D721Med (cell line): Measurements from ENCODE around the gene FAM227A.

ENCODE experiments used
- DNase-seq: peaks from one replicate; pipeline ENCODE4 v3.0.0; 2011; ENCODE audit warnings: low spot score; ENCODE audit not compliant: insufficient read length
- FAIRE-seq: peaks from 2 replicates; lab custom pipeline; 2011; peaks lifted over from hg19 to GRCh38; lab: Jason Lieb, UNC
- CTCF ChIP-seq: IDR thresholded peaks from 2 replicates; pipeline ENCODE4 v1.5.1; 2012; ENCODE audit warnings: mild to moderate bottlenecking, control low read depth; ENCODE audit not compliant: insufficient read depth; ENCODE audit errors: missing control alignments

Gene FAM227A

GRCh38 chr22:38578505-38578904, 77.7 kb downstream of the FAM227A start:
- FAIRE-seq, result no peak

GRCh38 chr22:38572065-38572464, 84.1 kb downstream of the FAM227A start:
- FAIRE-seq, result no peak
- no peak for DNase-seq

More at GRCh38 chr22:38578505-38578904, 77.7 kb downstream of the FAM227A start:
- TF ChIP-seq CTCF, result no peak
- DNase-seq, result no peak

GRCh38 chr22:38570779-38571364, 85.3 kb downstream of the FAM227A start:
- DNase-seq (no peak), FAIRE-seq (no peak)
- no peak for TF ChIP-seq CTCF

More at GRCh38 chr22:38572065-38572464, 84.1 kb downstream of the FAM227A start:
- peak; percentile 67 for TF ChIP-seq CTCF

GRCh38 chr22:38569972-38570778, 86.0 kb downstream of the FAM227A start, which contains the start of gene DMC1:
Gene DMC1, minus strand, starts transcription at chr22:38570183. Its CDS starts 1,927 bp downstream, at chr22:38568256.
- DNase-seq (peak; percentile 43), FAIRE-seq (no peak)
- no peak for TF ChIP-seq CTCF

GRCh38 chr22:38569181-38569971, 86.8 kb downstream of the FAM227A start:
- no peak for TF ChIP-seq CTCF
- FAIRE-seq, result no peak
- no peak for DNase-seq

- DNase-seq, result no peak
- FAIRE-seq, result no peak
- no peak for TF ChIP-seq CTCF
Observed at GRCh38 chr22:38567531-38568285, 88.5 kb downstream of the FAM227A start.
